H1 (cell line): Measurements from ENCODE around the gene CABP4. TPM values are rescaled to one million over a fixed set of nuclear protein-coding genes. Genes with fewer than 3 reads are reported as not detected.

Source experiments
- CTCF ChIA-PET: fragments of 300-600 bp; sonication (Branson Sonifier 250); formaldehyde crosslinking; loops from one replicate; lab custom pipeline; 2021; ENCODE audit not compliant: partially characterized antibody; lab: Charles Lee
- POLR2A ChIA-PET: fragments of 300-600 bp; sonication (Branson Sonifier 250); formaldehyde crosslinking; loops from one replicate; lab custom pipeline; 2021; ENCODE audit warnings: inconsistent platforms; ENCODE audit not compliant: partially characterized antibody; lab: Charles Lee
- DNase-seq, 2 experiments: peaks; one replicate each; pipeline versions ENCODE4 v3.0.0 to v3.0.0-alpha.2; 2010 to 2022; ENCODE audit warnings: low spot score in 2 of 2, low read depth in 1 of 2, mixed read lengths in 1 of 2
- FAIRE-seq: peaks from 2 replicates; lab custom pipeline; 2011; peaks lifted over from hg19 to GRCh38; lab: Jason Lieb, UNC
- H2AFZ ChIP-seq: 2 replicates; pipeline ENCODE4 v1.8.1; 2012; ENCODE audit warnings: low read length, inconsistent platforms
- H2AK5ac ChIP-seq: 2 replicates; pipeline ENCODE4 v1.6.1; 2013; ENCODE audit warnings: low read depth, low read length
- H2BK120ac ChIP-seq: replicated peaks from 2 replicates; pipeline ENCODE3; 2013; ENCODE audit warnings: low read depth, low read length, inconsistent platforms
- H2BK12ac ChIP-seq: 2 replicates; pipeline ENCODE4 v1.6.1; 2013; ENCODE audit warnings: low read depth, low read length
- H2BK15ac ChIP-seq: 2 replicates; pipeline ENCODE4 v1.6.1; 2013; ENCODE audit warnings: low read length
- H2BK20ac ChIP-seq: 2 replicates; pipeline ENCODE4 v1.6.1; 2013; ENCODE audit warnings: low read length
- H2BK5ac ChIP-seq: 2 replicates; pipeline ENCODE4 v1.6.1; 2013; ENCODE audit warnings: low read depth, low read length
- H3K14ac ChIP-seq: 2 replicates; pipeline ENCODE4 v1.6.1; 2013; ENCODE audit warnings: inconsistent platforms; ENCODE audit not compliant: insufficient read length
- H3K18ac ChIP-seq: 2 replicates; pipeline ENCODE4 v1.6.1; 2013; ENCODE audit warnings: low read length; ENCODE audit errors: extremely low read depth
- H3K23ac ChIP-seq: 2 replicates; pipeline ENCODE4 v1.6.1; 2013; ENCODE audit warnings: inconsistent platforms; ENCODE audit not compliant: insufficient read length
- H3K23me2 ChIP-seq: 2 replicates; pipeline ENCODE4 v1.6.1; 2013; ENCODE audit warnings: low read depth, low read length
- H3K27ac ChIP-seq: 2 replicates; pipeline ENCODE4 v1.6.1; 2011; ENCODE audit warnings: low read depth, low read length, inconsistent platforms
- H3K27me3 ChIP-seq, 4 experiments: replicated peaks in 1 of 4; 1 replicate in 1 of 4; 2 replicates in 3 of 4; pipeline versions ENCODE4 v1.6.1 to v1.8.1; 2011 to 2013; ENCODE audit warnings: low read length in 3 of 4, mild to moderate bottlenecking in 3 of 4, inconsistent platforms in 2 of 4, mixed read lengths in 2 of 4, moderate library complexity in 1 of 4; ENCODE audit not compliant: control insufficient read depth in 3 of 4, insufficient read depth in 3 of 4; ENCODE audit errors: extremely low read depth in 1 of 4
- H3K36me3 ChIP-seq, 4 experiments: 2 replicates each; pipeline versions ENCODE4 v1.6.1 to v1.8.1; 2011 to 2013; ENCODE audit warnings: mild to moderate bottlenecking in 4 of 4, low read length in 3 of 4, moderate library complexity in 2 of 4, control low read depth in 1 of 4, inconsistent platforms in 1 of 4; ENCODE audit not compliant: insufficient read depth in 4 of 4, control insufficient read depth in 2 of 4
- H3K4ac ChIP-seq: replicated peaks from 2 replicates; pipeline ENCODE3; 2013; ENCODE audit warnings: low read length, low read depth, mixed read lengths, inconsistent platforms; ENCODE audit not compliant: insufficient read length
- H3K4me1 ChIP-seq, 4 experiments: replicated peaks in 1 of 4; 1 replicate in 1 of 4; 2 replicates in 3 of 4; pipeline versions ENCODE4 v1.6.1 to v1.8.1; 2011 to 2013; ENCODE audit warnings: low read length in 3 of 4, inconsistent platforms in 2 of 4, mixed read lengths in 1 of 4; ENCODE audit not compliant: insufficient read depth in 4 of 4, control insufficient read depth in 3 of 4
- H3K4me2 ChIP-seq, 2 experiments: 2 replicates each; pipeline versions ENCODE4 v1.6.1 to v1.8.1; 2011 to 2013; ENCODE audit warnings: low read depth in 2 of 2, low read length in 2 of 2, control low read depth in 1 of 2, inconsistent platforms in 1 of 2, mild to moderate bottlenecking in 1 of 2; ENCODE audit not compliant: insufficient read depth in 1 of 2
- H3K4me3 ChIP-seq, 4 experiments: fragments of 200-600, 300-600 bp in 1 of 4; sonication (generic), shearing (Covaris generic), sonication (Bioruptor Twin) in 1 of 4; 2 replicates each; pipeline versions ENCODE4 v1.5.1 to v1.8.1; 2011 to 2016; ENCODE audit warnings: low read length in 4 of 4, low read depth in 3 of 4, control low read depth in 2 of 4, inconsistent platforms in 2 of 4, mild to moderate bottlenecking in 2 of 4, mixed read lengths in 1 of 4, moderate library complexity in 1 of 4; ENCODE audit not compliant: insufficient read depth in 2 of 4; ENCODE audit errors: extremely low read depth in 1 of 4
- H3K56ac ChIP-seq: replicated peaks from 2 replicates; pipeline ENCODE3; 2013; ENCODE audit warnings: low read depth, mild to moderate bottlenecking, mixed read lengths, low read length, inconsistent platforms; ENCODE audit not compliant: insufficient read length
- H3K79me1 ChIP-seq: 2 replicates; pipeline ENCODE4 v1.6.1; 2013; ENCODE audit warnings: low read depth, low read length, control low read depth
- H3K79me2 ChIP-seq, 2 experiments: 2 replicates each; pipeline versions ENCODE4 v1.6.1 to v1.8.1; 2012 to 2013; ENCODE audit warnings: low read length in 2 of 2, mild to moderate bottlenecking in 2 of 2, inconsistent platforms in 1 of 2; ENCODE audit not compliant: insufficient read depth in 2 of 2, control insufficient read depth in 1 of 2
- H3K9ac ChIP-seq, 4 experiments: replicated peaks in 1 of 4; 1 replicate in 1 of 4; 2 replicates in 3 of 4; pipeline versions ENCODE4 v1.6.1 to v1.8.1; 2011 to 2013; ENCODE audit warnings: low read depth in 3 of 4, low read length in 3 of 4, control low read depth in 2 of 4, mild to moderate bottlenecking in 2 of 4, moderate library complexity in 2 of 4, inconsistent platforms in 1 of 4; ENCODE audit errors: extremely low read depth in 1 of 4
- H3K9me3 ChIP-seq, 2 experiments: 2 replicates each; pipeline versions ENCODE4 v1.6.1 to v1.8.1; 2012 to 2013; ENCODE audit warnings: mild to moderate bottlenecking in 2 of 2, moderate library complexity in 2 of 2, control low read depth in 1 of 2, inconsistent platforms in 1 of 2, low read depth in 1 of 2, low read length in 1 of 2, mixed read lengths in 1 of 2; ENCODE audit not compliant: insufficient read depth in 2 of 2
- H4K20me1 ChIP-seq, 2 experiments: replicated peaks in 1 of 2; 2 replicates each; pipeline versions ENCODE3 to v1.8.1; 2011 to 2013; ENCODE audit warnings: inconsistent platforms in 2 of 2, low read length in 2 of 2, mild to moderate bottlenecking in 1 of 2; ENCODE audit not compliant: insufficient read depth in 2 of 2, control insufficient read depth in 1 of 2
- H4K5ac ChIP-seq: 2 replicates; pipeline ENCODE4 v1.6.1; 2013; ENCODE audit warnings: low read length, low read depth, mixed read lengths, inconsistent platforms; ENCODE audit not compliant: insufficient read length
- H4K8ac ChIP-seq: 2 replicates; pipeline ENCODE4 v1.8.0; 2013; ENCODE audit warnings: mild to moderate bottlenecking, moderate library complexity, low read length, inconsistent platforms; ENCODE audit not compliant: insufficient read depth; ENCODE audit errors: extremely low read depth
- H4K91ac ChIP-seq: replicated peaks from 2 replicates; pipeline ENCODE3; 2013; ENCODE audit warnings: low read length, mixed read lengths, inconsistent platforms; ENCODE audit not compliant: insufficient read length
- CREB1 ChIP-seq: IDR thresholded peaks from 2 replicates; pipeline ENCODE4 v1.6.1; 2012; ENCODE audit warnings: inconsistent platforms
- POLR2A ChIP-seq, 2 experiments: IDR thresholded peaks; 1 replicate in 1 of 2; 2 replicates in 1 of 2; pipeline ENCODE4 v1.6.1; 2011; ENCODE audit warnings: low read depth in 2 of 2, low read length in 2 of 2, mild to moderate bottlenecking in 2 of 2; ENCODE audit errors: control extremely low read depth in 1 of 2
- SIRT6 ChIP-seq: IDR thresholded peaks from one replicate; pipeline ENCODE4 v1.7.1; 2012; ENCODE audit warnings: low read length, inconsistent platforms
- WGBS, 2 experiments: shearing (Covaris generic) in 1 of 2; methylation state at CpG; one replicate each; pipeline versions ENCODE4 v1.1.6 to v1.1.7; 2013 to 2015; ENCODE audit warnings: low lambda C conversion rate in 2 of 2, mixed read lengths in 2 of 2, inconsistent platforms in 1 of 2, low coverage in 1 of 2, missing lambda C conversion rate in 1 of 2; ENCODE audit not compliant: insufficient replicate concordance in 2 of 2, insufficient coverage in 1 of 2, insufficient read length in 1 of 2; ENCODE audit errors: extremely low coverage in 1 of 2, missing lambda C conversion rate in 1 of 2; 5-methylcytosine and 5-hydroxymethylcytosine counted together
- polyA plus RNA-seq, 7 experiments: library from polyadenylated mRNA; depleted of rRNA in 3 of 7; stranded (reverse) in 5 of 7; unstranded in 2 of 7; fragments of >200 nt in 5 of 7; fragments of 200-250 nt in 2 of 7; gene quantifications; 1 replicate in 5 of 7; 2 replicates in 1 of 7; 4 replicates in 1 of 7; pipeline versions ENCODE4 v1.2.1 to v1.2.3, GENCODE V29; 2011 to 2013; ENCODE audit warnings: missing spikeins in 2 of 7, mixed read lengths in 2 of 7
- total RNA-seq: library from RNA; stranded (reverse); fragmentation: NEBNext Ultra II Directional; extraction: Animal tissue kit (Norgen Biotek cat#: 25700); gene quantifications from 2 replicates; pipeline ENCODE4 v1.2.1, GENCODE V29; 2021
- TF ChIP-seq, protein P1 (sequence below): IDR thresholded peaks from 2 replicates; pipeline ENCODE4 v1.6.1; 2012; ENCODE audit warnings: inconsistent platforms
- TF ChIP-seq, protein P2 (sequence below): IDR thresholded peaks from 2 replicates; pipeline ENCODE4 v1.6.1; 2011; ENCODE audit warnings: low read depth, mild to moderate bottlenecking, low read length; ENCODE audit not compliant: insufficient read depth

CABP4 gene
- total and polyA plus RNA-seq, 2 of the 8 experiments (the other 6 are each of a cell fraction or from before 2014, with no cell fraction given): not detected

DNA sequence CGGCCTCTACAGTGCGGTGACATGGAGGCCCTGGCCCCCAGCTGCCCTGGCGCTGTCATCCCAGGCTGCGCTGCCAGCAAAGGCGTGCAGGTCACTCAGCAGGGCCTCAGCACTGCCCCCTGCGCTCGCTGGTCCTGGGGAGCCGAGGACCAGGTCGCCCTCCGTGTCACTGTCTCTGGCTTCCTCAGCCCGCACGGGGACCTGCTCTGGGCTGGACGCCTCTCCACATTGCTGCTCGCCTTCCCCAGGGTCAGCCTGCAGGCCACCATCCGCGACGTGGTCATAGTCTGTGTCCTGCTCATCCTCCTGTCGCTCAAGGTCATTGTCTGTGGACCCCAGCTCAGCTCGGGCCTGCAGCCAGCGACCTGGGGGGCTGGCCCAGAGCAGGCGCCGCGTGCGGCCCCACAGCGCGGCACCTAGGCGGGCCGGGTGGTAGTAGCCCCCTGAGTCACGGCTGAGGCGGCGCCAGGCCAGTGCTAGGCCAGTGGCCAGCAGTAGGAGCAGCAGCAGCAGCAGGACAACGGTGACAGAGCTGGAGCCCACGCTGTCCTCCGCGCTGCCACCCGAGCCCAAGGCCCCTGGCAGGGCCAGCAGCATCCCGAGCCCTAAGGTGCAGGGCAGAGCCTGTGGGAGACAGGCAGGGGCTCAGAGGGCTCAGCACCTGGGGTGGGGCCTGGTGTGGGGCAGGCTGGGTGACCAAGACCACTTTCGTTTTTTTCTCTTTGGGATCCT, 19.3 kb upstream of the CABP4 start:
- no peaks in the 10 kb centered on the region for H3K79me2 ChIP-seq
- no peak overlapping the region for H3K56ac ChIP-seq
- no peaks in the 10 kb centered on the region for H3K23me2 ChIP-seq
- H3K23ac ChIP-seq: no peak overlapping the region
- H4K8ac ChIP-seq: peak overlapping the region; percentile 51; the same call in 1 of the 2 replicates
- H3K9ac ChIP-seq: 0 out of 7 replicates have a peak overlapping the region, but pooled peaks of 2 of the 4 experiments have one; percentile 6 to 22
- peak overlapping the region; percentile 80 for H3K27ac ChIP-seq
- peak overlapping the region; percentile 43 for H4K5ac ChIP-seq
- 90% methylated on average over 37 of the region's 38 CpGs; no CpG with 5 or more reads in 1 of the 2 experiments for WGBS, 2 experiments
- H3K4ac ChIP-seq: no peak overlapping the region
- H3K27me3 ChIP-seq: no peaks in the 10 kb centered on the region
- no peak overlapping the region for H2AFZ ChIP-seq
- no peak overlapping the region for H2BK20ac ChIP-seq
- no peak overlapping the region for H3K4me2 ChIP-seq
- H2AK5ac ChIP-seq: peak overlapping the region; percentile 60; the same call in 1 of the 2 replicates
- peak overlapping the region; percentile 73 for H4K91ac ChIP-seq
- FAIRE-seq (no peak), DNase-seq (no peak)
- no peak overlapping the region for H3K18ac ChIP-seq
- peaks cover 0 to 21% of the 10 kb centered on the region in 2 experiments for H4K20me1 ChIP-seq
- ChIA-PET CTCF (interaction anchor here (0.6 to 1.8 kb wide), 3 partner anchors 43 to 57 kb away, joined by 3 to 5 read pairs (median 3); no protein-coding TSS in a partner anchor), POLR2A (interaction anchor here (0.7 to 12.5 kb wide), 18 partner anchors 8 to 83 kb away, joined by 3 to 104 read pairs (median 6); partner anchors contain the start of genes CABP4, CARNS1, GPR152 and POLD4)
- no peak overlapping the region for H3K4me3 ChIP-seq
- H2BK12ac ChIP-seq: peak overlapping the region; percentile 87
- H3K79me1 ChIP-seq: no peaks in the 10 kb centered on the region
- H3K4me1 ChIP-seq: peaks cover 0 to 17% (median 14%) of the 10 kb centered on the region in 4 experiments; a peak in 6 of 7 replicates
- H2BK5ac ChIP-seq: peak overlapping the region; percentile 87
- no peak for TF ChIP-seq CREB1
- TF ChIP-seq, protein P1, sequence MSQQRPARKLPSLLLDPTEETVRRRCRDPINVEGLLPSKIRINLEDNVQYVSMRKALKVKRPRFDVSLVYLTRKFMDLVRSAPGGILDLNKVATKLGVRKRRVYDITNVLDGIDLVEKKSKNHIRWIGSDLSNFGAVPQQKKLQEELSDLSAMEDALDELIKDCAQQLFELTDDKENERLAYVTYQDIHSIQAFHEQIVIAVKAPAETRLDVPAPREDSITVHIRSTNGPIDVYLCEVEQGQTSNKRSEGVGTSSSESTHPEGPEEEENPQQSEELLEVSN: no peak
- TF ChIP-seq POLR2A (IDR thresholded peaks at IDR 0.05; ENCODE audit: control extremely low read depth in 1 of 2, low read depth in 2 of 2, low read length in 2 of 2): peak in 1 of 2 experiments; percentile 43; a peak in 1 of 3 replicates
- no peak for TF ChIP-seq SIRT6
- TF ChIP-seq, protein P2, sequence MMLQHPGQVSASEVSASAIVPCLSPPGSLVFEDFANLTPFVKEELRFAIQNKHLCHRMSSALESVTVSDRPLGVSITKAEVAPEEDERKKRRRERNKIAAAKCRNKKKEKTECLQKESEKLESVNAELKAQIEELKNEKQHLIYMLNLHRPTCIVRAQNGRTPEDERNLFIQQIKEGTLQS: no peak
- peaks cover 6 to 31% (median 16%) of the 10 kb centered on the region in 4 experiments for H3K36me3 ChIP-seq
- no peaks in the 10 kb centered on the region for H3K9me3 ChIP-seq
- no peak overlapping the region for H3K14ac ChIP-seq
- H2BK120ac ChIP-seq: no peak overlapping the region
- peak overlapping the region; percentile 61; the same call in 1 of the 2 replicates for H2BK15ac ChIP-seq
